SK-N-MC (cell line): Measurements from ENCODE around the gene BCAS4.

ENCODE experiments used
- EZH2 ChIP-seq: fragments of 200-600 bp; sonication (generic); IDR thresholded peaks from one replicate; pipeline ENCODE4 v1.6.1; 2017; ENCODE audit warnings: antibody characterized with exemption
- POLR2AphosphoS5 ChIP-seq: IDR thresholded peaks from 2 replicates; pipeline ENCODE4 v1.6.1; 2012; ENCODE audit warnings: mild to moderate bottlenecking, low read depth, low read length, borderline replicate concordance

GRCh38 chr20:50893620-50894019 is 98.8 kb downstream of the BCAS4 start:
- TF ChIP-seq POLR2AphosphoS5 (no peak), EZH2 (no peak)
